ENCODE data around the gene RPL12. TPM values are rescaled to one million over a fixed set of nuclear protein-coding genes. Genes with fewer than 3 reads are reported as not detected.

The RPL12 gene
- total and polyA plus RNA-seq, 2 of the 13 experiments (the other 11 are each of a cell fraction or from before 2014, with no cell fraction given), result 1,551 to 2,590 TPM

DNA sequence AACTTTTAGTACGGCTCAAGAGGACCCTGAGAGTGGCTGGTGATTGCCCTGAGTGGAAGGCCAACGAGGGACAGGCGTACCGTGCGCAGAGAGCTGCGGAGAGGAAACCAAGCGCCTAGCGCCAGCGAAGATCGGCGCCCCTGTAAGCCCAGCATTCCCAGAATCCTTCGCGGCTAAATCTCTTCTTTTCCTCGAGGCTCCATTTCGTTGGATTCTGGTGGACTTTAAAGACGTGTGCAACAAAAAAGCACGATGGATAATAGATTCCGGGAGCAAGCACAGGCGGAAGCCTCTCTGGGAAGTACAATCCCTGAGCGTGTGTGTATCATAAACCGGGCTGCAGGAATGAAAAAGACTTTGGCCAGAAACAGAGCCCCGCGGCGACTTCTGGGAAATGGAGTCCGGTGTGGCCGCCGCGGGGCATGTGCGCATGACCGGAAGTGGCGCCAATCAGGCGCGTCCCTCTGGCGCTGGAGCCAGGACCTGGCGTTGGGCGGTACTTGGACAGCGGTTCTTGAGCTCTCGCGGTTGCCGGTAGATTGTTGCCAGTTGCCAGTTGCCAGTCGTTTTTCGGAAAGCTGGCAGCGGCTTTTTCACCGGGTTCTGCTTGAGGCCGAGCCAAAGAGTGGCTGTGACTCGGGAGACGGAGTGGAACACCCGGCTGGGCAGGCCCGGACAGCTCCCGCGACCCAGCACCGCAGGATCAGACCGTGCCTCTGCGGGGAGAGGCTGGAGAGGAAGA, 27.1 kb downstream of the RPL12 start, which contains the start of gene ZNF79 (continued):
- TF ChIP-seq ZNF564 (CRISPR knock-in tag; IDR thresholded peaks at IDR 0.05) (0 out of 2 replicates have a peak, but pooled peaks have one; percentile 13), ZNF678 (CRISPR knock-in tag; IDR thresholded peaks at IDR 0.05) (no peak), MZF1 (CRISPR knock-in tag; IDR thresholded peaks at IDR 0.05; ENCODE audit: borderline replicate concordance) (no peak), SUZ12 (IDR thresholded peaks at IDR 0.05; ENCODE audit: low read depth, low read length) (no peak; the same call in 1 of the 2 replicates), ZNF33A (CRISPR knock-in tag; IDR thresholded peaks at IDR 0.05; ENCODE audit: borderline replicate concordance) (no peak), ZNF225 (CRISPR knock-in tag; IDR thresholded peaks at IDR 0.05) (peak; percentile 65; the same call in 1 of the 2 replicates), MTA3 (CRISPR knock-in tag; IDR thresholded peaks at IDR 0.05) (no peak), CAMTA2 (CRISPR knock-in tag; IDR thresholded peaks at IDR 0.05; ENCODE audit: borderline replicate concordance) (0 out of 2 replicates have a peak, but pooled peaks have one; percentile 7), MBNL3 (CRISPR knock-in tag; conservative IDR thresholded peaks at IDR 0.05) (no peak), ZNF777 (CRISPR knock-in tag; IDR thresholded peaks at IDR 0.05) (no peak), MAFG (CRISPR knock-in tag; IDR thresholded peaks at IDR 0.05) (no peak), ZNF709 (CRISPR knock-in tag; IDR thresholded peaks at IDR 0.05) (no peak; the same call in 1 of the 2 replicates), CREB1 (IDR thresholded peaks at IDR 0.05) (peak; percentile 89), CREB1 (CRISPR knock-in tag; IDR thresholded peaks at IDR 0.05) (peak; percentile 99), SPEN (CRISPR knock-in tag; IDR thresholded peaks at IDR 0.05; ENCODE audit: low read depth) (peak; percentile 89; the same call in 1 of the 2 replicates), ZKSCAN1 (IDR thresholded peaks at IDR 0.05; ENCODE audit: low read length) (no peak), ZNF33B (CRISPR knock-in tag; IDR thresholded peaks at IDR 0.05) (no peak), PAF1 (CRISPR knock-in tag; IDR thresholded peaks at IDR 0.05) (no peak), ZNF12 (CRISPR knock-in tag; IDR thresholded peaks at IDR 0.05) (peak; percentile 96)
- TF ChIP-seq, protein P1, sequence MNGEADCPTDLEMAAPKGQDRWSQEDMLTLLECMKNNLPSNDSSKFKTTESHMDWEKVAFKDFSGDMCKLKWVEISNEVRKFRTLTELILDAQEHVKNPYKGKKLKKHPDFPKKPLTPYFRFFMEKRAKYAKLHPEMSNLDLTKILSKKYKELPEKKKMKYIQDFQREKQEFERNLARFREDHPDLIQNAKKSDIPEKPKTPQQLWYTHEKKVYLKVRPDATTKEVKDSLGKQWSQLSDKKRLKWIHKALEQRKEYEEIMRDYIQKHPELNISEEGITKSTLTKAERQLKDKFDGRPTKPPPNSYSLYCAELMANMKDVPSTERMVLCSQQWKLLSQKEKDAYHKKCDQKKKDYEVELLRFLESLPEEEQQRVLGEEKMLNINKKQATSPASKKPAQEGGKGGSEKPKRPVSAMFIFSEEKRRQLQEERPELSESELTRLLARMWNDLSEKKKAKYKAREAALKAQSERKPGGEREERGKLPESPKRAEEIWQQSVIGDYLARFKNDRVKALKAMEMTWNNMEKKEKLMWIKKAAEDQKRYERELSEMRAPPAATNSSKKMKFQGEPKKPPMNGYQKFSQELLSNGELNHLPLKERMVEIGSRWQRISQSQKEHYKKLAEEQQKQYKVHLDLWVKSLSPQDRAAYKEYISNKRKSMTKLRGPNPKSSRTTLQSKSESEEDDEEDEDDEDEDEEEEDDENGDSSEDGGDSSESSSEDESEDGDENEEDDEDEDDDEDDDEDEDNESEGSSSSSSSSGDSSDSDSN (CRISPR knock-in tag; IDR thresholded peaks at IDR 0.05), result peak; percentile 78
- TF ChIP-seq, protein P2, sequence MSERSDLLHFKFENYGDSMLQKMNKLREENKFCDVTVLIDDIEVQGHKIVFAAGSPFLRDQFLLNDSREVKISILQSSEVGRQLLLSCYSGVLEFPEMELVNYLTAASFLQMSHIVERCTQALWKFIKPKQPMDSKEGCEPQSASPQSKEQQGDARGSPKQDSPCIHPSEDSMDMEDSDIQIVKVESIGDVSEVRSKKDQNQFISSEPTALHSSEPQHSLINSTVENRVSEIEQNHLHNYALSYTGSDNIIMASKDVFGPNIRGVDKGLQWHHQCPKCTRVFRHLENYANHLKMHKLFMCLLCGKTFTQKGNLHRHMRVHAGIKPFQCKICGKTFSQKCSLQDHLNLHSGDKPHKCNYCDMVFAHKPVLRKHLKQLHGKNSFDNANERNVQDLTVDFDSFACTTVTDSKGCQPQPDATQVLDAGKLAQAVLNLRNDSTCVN (CRISPR knock-in tag; IDR thresholded peaks at IDR 0.05; ENCODE audit: borderline replicate concordance), result peak; percentile 54; the same call in 1 of the 2 replicates
- TF ChIP-seq, protein P3, sequence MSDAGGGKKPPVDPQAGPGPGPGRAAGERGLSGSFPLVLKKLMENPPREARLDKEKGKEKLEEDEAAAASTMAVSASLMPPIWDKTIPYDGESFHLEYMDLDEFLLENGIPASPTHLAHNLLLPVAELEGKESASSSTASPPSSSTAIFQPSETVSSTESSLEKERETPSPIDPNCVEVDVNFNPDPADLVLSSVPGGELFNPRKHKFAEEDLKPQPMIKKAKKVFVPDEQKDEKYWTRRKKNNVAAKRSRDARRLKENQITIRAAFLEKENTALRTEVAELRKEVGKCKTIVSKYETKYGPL (CRISPR knock-in tag; IDR thresholded peaks at IDR 0.05), result no peak
- TF ChIP-seq, protein P4, sequence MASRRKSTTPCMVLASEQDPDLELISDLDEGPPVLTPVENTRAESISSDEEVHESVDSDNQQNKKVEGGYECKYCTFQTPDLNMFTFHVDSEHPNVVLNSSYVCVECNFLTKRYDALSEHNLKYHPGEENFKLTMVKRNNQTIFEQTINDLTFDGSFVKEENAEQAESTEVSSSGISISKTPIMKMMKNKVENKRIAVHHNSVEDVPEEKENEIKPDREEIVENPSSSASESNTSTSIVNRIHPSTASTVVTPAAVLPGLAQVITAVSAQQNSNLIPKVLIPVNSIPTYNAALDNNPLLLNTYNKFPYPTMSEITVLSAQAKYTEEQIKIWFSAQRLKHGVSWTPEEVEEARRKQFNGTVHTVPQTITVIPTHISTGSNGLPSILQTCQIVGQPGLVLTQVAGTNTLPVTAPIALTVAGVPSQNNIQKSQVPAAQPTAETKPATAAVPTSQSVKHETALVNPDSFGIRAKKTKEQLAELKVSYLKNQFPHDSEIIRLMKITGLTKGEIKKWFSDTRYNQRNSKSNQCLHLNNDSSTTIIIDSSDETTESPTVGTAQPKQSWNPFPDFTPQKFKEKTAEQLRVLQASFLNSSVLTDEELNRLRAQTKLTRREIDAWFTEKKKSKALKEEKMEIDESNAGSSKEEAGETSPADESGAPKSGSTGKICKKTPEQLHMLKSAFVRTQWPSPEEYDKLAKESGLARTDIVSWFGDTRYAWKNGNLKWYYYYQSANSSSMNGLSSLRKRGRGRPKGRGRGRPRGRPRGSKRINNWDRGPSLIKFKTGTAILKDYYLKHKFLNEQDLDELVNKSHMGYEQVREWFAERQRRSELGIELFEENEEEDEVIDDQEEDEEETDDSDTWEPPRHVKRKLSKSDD (CRISPR knock-in tag; IDR thresholded peaks at IDR 0.05; ENCODE audit: low read depth), result no peak
- TF ChIP-seq, protein P5, sequence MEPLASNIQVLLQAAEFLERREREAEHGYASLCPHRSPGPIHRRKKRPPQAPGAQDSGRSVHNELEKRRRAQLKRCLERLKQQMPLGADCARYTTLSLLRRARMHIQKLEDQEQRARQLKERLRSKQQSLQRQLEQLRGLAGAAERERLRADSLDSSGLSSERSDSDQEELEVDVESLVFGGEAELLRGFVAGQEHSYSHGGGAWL (CRISPR knock-in tag; IDR thresholded peaks at IDR 0.05), result peak; percentile 64; the same call in 1 of the 2 replicates

Measured in HepG2 (cell line).